Mammary epithelial cell (primary cell): ENCODE results near the gene PLD1.

Experiments used
- EZH2 ChIP-seq: IDR thresholded peaks from 2 replicates; pipeline ENCODE4 v1.6.1; 2012; ENCODE audit warnings: low read length, inconsistent platforms, borderline replicate concordance
- TF ChIP-seq, protein P1 (sequence below), 2 donors: IDR thresholded peaks in 1 of 2; conservative IDR thresholded peaks in 1 of 2; 2 replicates each; pipeline ENCODE4 v1.5.1; 2011 to 2012; ENCODE audit warnings: inconsistent platforms in 2 of 2, low read length in 2 of 2, mild to moderate bottlenecking in 2 of 2, control low read depth in 1 of 2, low read depth in 1 of 2; ENCODE audit not compliant: insufficient read depth in 1 of 2; ENCODE audit errors: extremely low read depth in 1 of 2

DNA sequence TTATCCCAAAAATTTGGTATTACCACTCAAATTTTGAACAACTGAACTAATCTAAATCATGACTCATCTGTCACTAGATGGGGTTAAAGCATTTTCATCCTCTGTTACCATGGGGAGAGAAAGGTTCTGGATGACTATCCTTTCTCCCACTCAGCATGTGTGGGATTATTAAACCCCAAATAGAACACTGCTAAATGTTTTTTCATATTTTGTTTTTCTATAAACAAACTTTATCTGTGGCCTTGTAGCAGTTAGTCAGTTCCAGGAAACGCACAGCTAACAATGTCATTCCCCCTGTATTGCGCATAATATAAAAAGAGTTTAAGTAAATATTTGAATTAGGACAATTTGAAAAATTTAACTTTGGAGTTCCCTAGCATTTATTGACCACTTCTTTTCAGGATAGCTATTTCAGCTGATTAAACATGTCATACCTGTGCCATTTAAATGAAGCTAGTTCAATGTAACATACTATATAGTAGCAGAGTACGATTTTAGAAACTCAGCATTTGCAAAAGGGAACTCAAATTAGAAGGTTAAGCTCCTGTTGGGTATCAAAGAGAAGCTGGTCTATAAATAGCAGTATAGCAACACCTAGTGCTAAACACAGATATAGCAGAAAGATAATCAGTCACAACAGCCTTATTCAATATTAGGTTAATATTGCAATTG, 23.6 kb upstream of the PLD1 start:
- TF ChIP-seq, protein P1, sequence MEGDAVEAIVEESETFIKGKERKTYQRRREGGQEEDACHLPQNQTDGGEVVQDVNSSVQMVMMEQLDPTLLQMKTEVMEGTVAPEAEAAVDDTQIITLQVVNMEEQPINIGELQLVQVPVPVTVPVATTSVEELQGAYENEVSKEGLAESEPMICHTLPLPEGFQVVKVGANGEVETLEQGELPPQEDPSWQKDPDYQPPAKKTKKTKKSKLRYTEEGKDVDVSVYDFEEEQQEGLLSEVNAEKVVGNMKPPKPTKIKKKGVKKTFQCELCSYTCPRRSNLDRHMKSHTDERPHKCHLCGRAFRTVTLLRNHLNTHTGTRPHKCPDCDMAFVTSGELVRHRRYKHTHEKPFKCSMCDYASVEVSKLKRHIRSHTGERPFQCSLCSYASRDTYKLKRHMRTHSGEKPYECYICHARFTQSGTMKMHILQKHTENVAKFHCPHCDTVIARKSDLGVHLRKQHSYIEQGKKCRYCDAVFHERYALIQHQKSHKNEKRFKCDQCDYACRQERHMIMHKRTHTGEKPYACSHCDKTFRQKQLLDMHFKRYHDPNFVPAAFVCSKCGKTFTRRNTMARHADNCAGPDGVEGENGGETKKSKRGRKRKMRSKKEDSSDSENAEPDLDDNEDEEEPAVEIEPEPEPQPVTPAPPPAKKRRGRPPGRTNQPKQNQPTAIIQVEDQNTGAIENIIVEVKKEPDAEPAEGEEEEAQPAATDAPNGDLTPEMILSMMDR (conservative IDR thresholded peaks at IDR 0.05 in 1 of 2, IDR thresholded peaks at IDR 0.05 in 1 of 2; ENCODE audit: extremely low read depth in 1 of 2, insufficient read depth in 1 of 2, low read depth in 1 of 2, low read length in 2 of 2) = peak; percentile 65 to 71
- no peak for TF ChIP-seq EZH2
